ENCODE results near the gene ZSWIM8. TPM values are rescaled to one million over a fixed set of nuclear protein-coding genes. Genes with fewer than 3 reads are reported as not detected.
"Not testable (repeated sequence)": the region's sequence is repeated elsewhere in the genome, so short reads cannot be mapped to it uniquely, and the experiment has no call there.

ZSWIM8 gene
- polyA plus RNA-seq, 1 donor (not counting 4 experiments of a cell fraction or from before 2014, with no cell fraction given) = 34.2 TPM

- H4K20me1 ChIP-seq (ENCODE audit: control insufficient read depth, extremely low read depth, insufficient read depth, low read length) = no peaks in the 10 kb centered on the region
Measured at GRCh38 chr10:73828161-73828560, 42.8 kb downstream of the ZSWIM8 start.

GRCh38 chr10:73829090-73829489 is 43.7 kb downstream of the ZSWIM8 start:
- H3K36me3 ChIP-seq (ENCODE audit: control insufficient read depth in 2 of 2, extremely low read depth in 1 of 2, insufficient read depth in 2 of 2, low read length in 2 of 2); H3K9me1 ChIP-seq (ENCODE audit: control insufficient read depth, extremely low read depth, insufficient read depth, low read length); H3K4me2 ChIP-seq (ENCODE audit: control insufficient read depth, extremely low read depth, insufficient read depth, low read depth, low read length); dilution Hi-C loops (cut with MboI; ENCODE audit: extremely low pct_ligation_motif_present, low sequenced_read_pairs); H4K20me1 ChIP-seq (ENCODE audit: control insufficient read depth, extremely low read depth, insufficient read depth, low read length); H3K79me2 ChIP-seq (ENCODE audit: control insufficient read depth, insufficient read depth, low read length); H3K27ac ChIP-seq (ENCODE audit: control insufficient read depth, insufficient read depth, low read length); H3K9me3 ChIP-seq (ENCODE audit: control insufficient read depth, low read depth, low read length); DNase-seq (ENCODE audit: low read depth, low spot score); H3K4me3 ChIP-seq (ENCODE audit: control insufficient read depth in 2 of 3, extremely low read depth in 1 of 3, insufficient read depth in 2 of 3, low read depth in 1 of 3, low read length in 3 of 3); H3K9ac ChIP-seq (ENCODE audit: control insufficient read depth, extremely low read depth, insufficient read depth, low read length); FAIRE-seq; H2AFZ ChIP-seq (ENCODE audit: control insufficient read depth, low read length); H3K27me3 ChIP-seq (ENCODE audit: control insufficient read depth, extremely low read depth, insufficient read depth, low read length): not testable (repeated sequence)
- peaks cover 12% of the 10 kb centered on the region for H3K4me1 ChIP-seq (ENCODE audit: control insufficient read depth, extremely low read depth, insufficient read depth, low read length)

More at GRCh38 chr10:73828161-73828560, 42.8 kb downstream of the ZSWIM8 start:
- no peak for TF ChIP-seq CTCF (optimal IDR thresholded peaks at IDR 0.05 in 1 of 3, IDR thresholded peaks at IDR 0.05 in 1 of 3, conservative IDR thresholded peaks at IDR 0.05 in 1 of 3; ENCODE audit: extremely low read depth in 1 of 3, insufficient read depth in 2 of 3, low read length in 3 of 3)
- TF ChIP-seq EZH2 (IDR thresholded peaks at IDR 0.05; ENCODE audit: low read length) = no peak
- FAIRE-seq = no peak
- Histone ChIP-seq H3K27ac (ENCODE audit: control insufficient read depth, insufficient read depth, low read length) (no peak overlapping the region), H3K4me1 (ENCODE audit: control insufficient read depth, extremely low read depth, insufficient read depth, low read length) (peaks cover 12% of the 10 kb centered on the region), H2AFZ (ENCODE audit: control insufficient read depth, low read length) (no peak overlapping the region), H3K9me3 (ENCODE audit: control insufficient read depth, low read depth, low read length) (no peaks in the 10 kb centered on the region), H3K4me2 (ENCODE audit: control insufficient read depth, extremely low read depth, insufficient read depth, low read depth, low read length) (no peak overlapping the region), H3K27me3 (ENCODE audit: control insufficient read depth, extremely low read depth, insufficient read depth, low read length) (no peaks in the 10 kb centered on the region), H3K79me2 (ENCODE audit: control insufficient read depth, insufficient read depth, low read length) (no peaks in the 10 kb centered on the region), H3K9ac (ENCODE audit: control insufficient read depth, extremely low read depth, insufficient read depth, low read length) (no peak overlapping the region), H3K9me1 (ENCODE audit: control insufficient read depth, extremely low read depth, insufficient read depth, low read length) (no peaks in the 10 kb centered on the region), H3K4me3 (ENCODE audit: control insufficient read depth in 2 of 3, extremely low read depth in 1 of 3, insufficient read depth in 2 of 3, low read depth in 1 of 3, low read length in 3 of 3) (no peak overlapping the region), H3K36me3 (ENCODE audit: control insufficient read depth in 2 of 2, extremely low read depth in 1 of 2, insufficient read depth in 2 of 2, low read length in 2 of 2) (peaks cover 4 to 12% of the 10 kb centered on the region in 2 experiments)
- dilution Hi-C loops (cut with MboI; ENCODE audit: extremely low pct_ligation_motif_present, low sequenced_read_pairs) = no loop called here
- DNase-seq (ENCODE audit: low read depth, low spot score) = no peak

GRCh38 chr10:73836427-73836980 is 51.1 kb downstream of the ZSWIM8 start:
- no peak overlapping the region for H3K4me3 ChIP-seq (ENCODE audit: control insufficient read depth in 2 of 3, extremely low read depth in 1 of 3, insufficient read depth in 2 of 3, low read depth in 1 of 3, low read length in 3 of 3)
- TF ChIP-seq EZH2 (IDR thresholded peaks at IDR 0.05; ENCODE audit: low read length) = no peak
- TF ChIP-seq CTCF (optimal IDR thresholded peaks at IDR 0.05 in 1 of 3, IDR thresholded peaks at IDR 0.05 in 1 of 3, conservative IDR thresholded peaks at IDR 0.05 in 1 of 3; ENCODE audit: extremely low read depth in 1 of 3, insufficient read depth in 2 of 3, low read length in 3 of 3) = no peak
- no peak overlapping the region for H3K27ac ChIP-seq (ENCODE audit: control insufficient read depth, insufficient read depth, low read length)
- peaks cover 3% of the 10 kb centered on the region for H4K20me1 ChIP-seq (ENCODE audit: control insufficient read depth, extremely low read depth, insufficient read depth, low read length)
- H3K9me3 ChIP-seq (ENCODE audit: control insufficient read depth, low read depth, low read length) = no peaks in the 10 kb centered on the region
- no peak overlapping the region for H2AFZ ChIP-seq (ENCODE audit: control insufficient read depth, low read length)
- H3K27me3 ChIP-seq (ENCODE audit: control insufficient read depth, extremely low read depth, insufficient read depth, low read length) = no peaks in the 10 kb centered on the region
- FAIRE-seq (no peak), DNase-seq (ENCODE audit: low read depth, low spot score) (no peak)
- H3K9ac ChIP-seq (ENCODE audit: control insufficient read depth, extremely low read depth, insufficient read depth, low read length) = no peak overlapping the region
- dilution Hi-C loops (cut with MboI; ENCODE audit: extremely low pct_ligation_motif_present, low sequenced_read_pairs) = no loop called here
- H3K36me3 ChIP-seq (ENCODE audit: control insufficient read depth in 2 of 2, extremely low read depth in 1 of 2, insufficient read depth in 2 of 2, low read length in 2 of 2) = peaks cover 14 to 26% of the 10 kb centered on the region in 2 experiments
- H3K4me2 ChIP-seq (ENCODE audit: control insufficient read depth, extremely low read depth, insufficient read depth, low read depth, low read length) = no peak overlapping the region
- H3K9me1 ChIP-seq (ENCODE audit: control insufficient read depth, extremely low read depth, insufficient read depth, low read length) = no peaks in the 10 kb centered on the region
- H3K79me2 ChIP-seq (ENCODE audit: control insufficient read depth, insufficient read depth, low read length) = no peaks in the 10 kb centered on the region
- peaks cover 8% of the 10 kb centered on the region for H3K4me1 ChIP-seq (ENCODE audit: control insufficient read depth, extremely low read depth, insufficient read depth, low read length)
